ENCODE measurements around the gene NAGLU. TPM values are rescaled to one million over a fixed set of nuclear protein-coding genes. Genes with fewer than 3 reads are reported as not detected.

NAGLU gene
- total and polyA plus RNA-seq, 11 donors = 8.4 to 22.0 (median 12.5) TPM

GRCh38 chr17:42508426-42509165, 27.4 kb upstream of the NAGLU start:
- no peak overlapping the region for H3K27ac ChIP-seq
- peaks cover 0 to 87% (median 68%) of the 10 kb centered on the region in 9 donors for H3K36me3 ChIP-seq
- 74 to 78% (median 78%) methylated on average over 12 of the region's 12 CpGs for WGBS, 4 donors

GRCh38 chr17:42509409-42509808, 26.6 kb upstream of the NAGLU start:
- Histone ChIP-seq H3K4me3 (no peak overlapping the region), H3K27me3 (no peaks in the 10 kb centered on the region), H3K36me3 (peaks cover 0 to 87% (median 67%) of the 10 kb centered on the region in 9 donors), H3K9me3 (no peaks in the 10 kb centered on the region), H3K4me1 (peaks cover 0 to 25% (median 7%) of the 10 kb centered on the region in 12 donors), H3K27ac (no peak overlapping the region)
- TF ChIP-seq POLR2A (IDR thresholded peaks at IDR 0.05) (no peak), CTCF (IDR thresholded peaks at IDR 0.05) (no peak)
- intact Hi-C loops (cut with DNase I) = loop anchor here in 2 of 10 donors (2.0 to 5.0 kb wide), 2 partner anchors 15 to 42 kb away; no protein-coding TSS in a partner anchor
- ATAC-seq (no peak), DNase-seq (no peak)
- 85 to 95% (median 92%) methylated on average over 5 of the region's 5 CpGs for WGBS, 4 donors

More at GRCh38 chr17:42508426-42509165, 27.4 kb upstream of the NAGLU start:
- intact Hi-C loops (cut with DNase I) = loop anchor here in 2 of 10 donors (2.0 to 5.0 kb wide), 2 partner anchors 14 to 41 kb away; no protein-coding TSS in a partner anchor
- Histone ChIP-seq H3K27me3 (no peaks in the 10 kb centered on the region), H3K9me3 (no peaks in the 10 kb centered on the region), H3K4me3 (no peak overlapping the region), H3K4me1 (peaks cover 0 to 19% (median 7%) of the 10 kb centered on the region in 12 donors)
- ATAC-seq (peak in 1 of 4 donors; percentile 35), DNase-seq (no peak)
- no peak for TF ChIP-seq POLR2A (IDR thresholded peaks at IDR 0.05)
- no peak for TF ChIP-seq CTCF (IDR thresholded peaks at IDR 0.05)

- Histone ChIP-seq H3K4me3 (no peak overlapping the region), H3K27me3 (no peaks in the 10 kb centered on the region), H3K4me1 (peaks cover 0 to 25% (median 7%) of the 10 kb centered on the region in 12 donors), H3K9me3 (no peaks in the 10 kb centered on the region), H3K36me3 (peaks cover 0 to 86% (median 66%) of the 10 kb centered on the region in 9 donors), H3K27ac (no peak overlapping the region)
- intact Hi-C loops (cut with DNase I) = loop anchor here in 5 of 10 donors (2.0 to 10.0 kb wide), 7 partner anchors 15 to 385 kb away; partner anchors contain the start of genes HSPB9 (in 1 of the 5) and KAT2A (in 1 of the 5)
- 93 to 96% (median 93%) methylated on average over 2 of the region's 2 CpGs for WGBS, 4 donors
- TF ChIP-seq CTCF (IDR thresholded peaks at IDR 0.05) (no peak), POLR2A (IDR thresholded peaks at IDR 0.05) (no peak)
- ATAC-seq (no peak), DNase-seq (no peak)
These were observed 26.2 kb upstream of the NAGLU start for GRCh38 chr17:42509841-42510240.

GRCh38 chr17:42512246-42512645, 23.8 kb upstream of the NAGLU start:
- TF ChIP-seq POLR2A (IDR thresholded peaks at IDR 0.05) (no peak), CTCF (IDR thresholded peaks at IDR 0.05) (no peak)
- no peaks in the 10 kb centered on the region for H3K27me3 ChIP-seq
- ATAC-seq (no peak), DNase-seq (no peak)
- H3K27ac ChIP-seq = peak overlapping the region; percentile 2 to 84 (median 54)
- H3K36me3 ChIP-seq = peaks cover 0 to 77% (median 57%) of the 10 kb centered on the region in 9 donors
- peaks cover 0 to 40% (median 18%) of the 10 kb centered on the region in 12 donors for H3K4me1 ChIP-seq
- no peak overlapping the region for H3K4me3 ChIP-seq
- WGBS, 4 donors = 68 to 82% (median 76%) methylated on average over 9 of the region's 9 CpGs
- intact Hi-C loops (cut with DNase I) = loop anchor here in 5 of 10 donors (5.0 to 10.0 kb wide), 6 partner anchors 35 to 387 kb away; partner anchors contain the start of genes HSPB9 (in 1 of the 5) and KAT2A (in 1 of the 5)
- no peaks in the 10 kb centered on the region for H3K9me3 ChIP-seq

Data from heart left ventricle (tissue), 16 donors.